ENCODE data around the gene SLC38A8.

The SLC38A8 gene

DNA sequence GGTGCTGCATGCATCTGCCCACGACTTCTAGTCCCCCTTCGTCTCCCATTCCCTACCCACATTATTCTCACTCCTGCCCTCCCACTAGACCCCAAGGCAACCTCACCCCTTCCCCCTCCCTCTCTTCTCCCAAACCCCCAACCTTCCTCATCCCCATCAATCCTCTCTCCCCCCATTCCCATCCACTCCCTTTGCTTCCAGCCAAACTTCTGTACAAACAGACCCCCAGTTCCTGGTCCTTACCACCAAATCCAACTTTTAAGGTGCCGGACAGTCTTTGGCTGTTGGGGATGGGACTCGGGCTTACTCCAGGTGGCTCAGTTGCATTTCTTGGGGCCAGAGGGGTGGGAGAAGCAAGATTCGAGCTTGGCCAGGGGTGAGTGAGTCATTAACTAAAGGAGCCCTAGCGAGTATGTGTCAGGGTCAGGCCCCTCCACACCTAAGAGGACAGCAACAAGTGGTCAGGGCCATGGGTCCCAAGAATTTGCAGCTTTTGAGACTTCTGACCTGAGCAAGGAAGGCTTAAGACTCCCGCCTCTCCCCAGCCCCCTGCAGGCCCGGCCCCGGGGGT, at the start of gene SLC38A8:
TSS of gene SLC38A8 (minus strand) at position 488 of the 571 bp plus-strand sequence. CDS start 638 bp downstream, outside the sequence.
- H3K4me3 ChIP-seq (ENCODE audit: low read length), result no peak within 1 kb of the TSS
- TF ChIP-seq, protein P1, sequence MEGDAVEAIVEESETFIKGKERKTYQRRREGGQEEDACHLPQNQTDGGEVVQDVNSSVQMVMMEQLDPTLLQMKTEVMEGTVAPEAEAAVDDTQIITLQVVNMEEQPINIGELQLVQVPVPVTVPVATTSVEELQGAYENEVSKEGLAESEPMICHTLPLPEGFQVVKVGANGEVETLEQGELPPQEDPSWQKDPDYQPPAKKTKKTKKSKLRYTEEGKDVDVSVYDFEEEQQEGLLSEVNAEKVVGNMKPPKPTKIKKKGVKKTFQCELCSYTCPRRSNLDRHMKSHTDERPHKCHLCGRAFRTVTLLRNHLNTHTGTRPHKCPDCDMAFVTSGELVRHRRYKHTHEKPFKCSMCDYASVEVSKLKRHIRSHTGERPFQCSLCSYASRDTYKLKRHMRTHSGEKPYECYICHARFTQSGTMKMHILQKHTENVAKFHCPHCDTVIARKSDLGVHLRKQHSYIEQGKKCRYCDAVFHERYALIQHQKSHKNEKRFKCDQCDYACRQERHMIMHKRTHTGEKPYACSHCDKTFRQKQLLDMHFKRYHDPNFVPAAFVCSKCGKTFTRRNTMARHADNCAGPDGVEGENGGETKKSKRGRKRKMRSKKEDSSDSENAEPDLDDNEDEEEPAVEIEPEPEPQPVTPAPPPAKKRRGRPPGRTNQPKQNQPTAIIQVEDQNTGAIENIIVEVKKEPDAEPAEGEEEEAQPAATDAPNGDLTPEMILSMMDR (IDR thresholded peaks at IDR 0.05; ENCODE audit: insufficient read depth, low read depth, low read length, missing control alignments), result no peak
- no peak for DNase-seq (ENCODE audit: low read depth)

DNA sequence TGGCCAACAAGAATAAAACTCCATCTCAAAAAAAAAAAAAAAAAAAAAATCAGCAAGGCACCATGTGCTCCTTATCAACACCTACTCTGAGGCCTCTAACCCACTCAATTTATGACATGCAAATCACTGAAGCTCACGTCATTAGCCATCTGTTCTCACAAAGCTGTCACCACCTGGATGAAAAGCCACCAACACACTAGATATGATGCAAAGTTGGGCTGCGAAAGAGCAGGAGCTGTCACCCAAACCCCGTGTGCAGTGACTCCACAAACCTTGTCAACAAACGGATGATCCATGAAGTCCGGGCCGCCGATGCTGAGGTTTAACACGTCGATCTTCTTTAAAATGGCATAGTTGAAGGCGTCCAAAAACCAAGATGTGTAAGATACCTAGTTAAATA, 48.9 kb upstream of the SLC38A8 start:
- no peak overlapping the region for H3K4me3 ChIP-seq (ENCODE audit: low read length)
- no peak for DNase-seq (ENCODE audit: low read depth)
- TF ChIP-seq, protein P1 (IDR thresholded peaks at IDR 0.05; ENCODE audit: insufficient read depth, low read depth, low read length, missing control alignments), result no peak

DNA sequence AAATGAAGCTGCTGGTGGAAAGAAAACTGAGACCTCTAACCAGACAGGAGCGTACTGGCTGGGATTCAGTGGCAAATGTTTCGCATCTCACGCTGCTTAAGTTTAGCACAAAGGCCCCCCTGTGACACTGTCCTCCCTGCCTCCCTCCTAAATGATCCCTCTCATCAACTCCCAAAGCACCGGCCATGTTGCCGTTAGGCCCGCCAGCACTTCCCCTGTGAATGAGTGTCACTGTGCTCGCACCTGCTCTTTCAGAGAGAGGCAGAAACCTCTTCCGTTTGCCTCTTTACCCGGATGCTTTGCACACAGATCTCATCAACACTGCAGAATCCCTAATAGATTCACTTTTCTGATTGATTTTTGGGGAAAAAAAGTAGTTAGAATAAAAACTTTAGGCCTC, 47.6 kb upstream of the SLC38A8 start:
- no peak for DNase-seq (ENCODE audit: low read depth)
- no peak overlapping the region for H3K4me3 ChIP-seq (ENCODE audit: low read length)
- TF ChIP-seq, protein P1 (IDR thresholded peaks at IDR 0.05; ENCODE audit: insufficient read depth, low read depth, low read length, missing control alignments), result no peak

DNA sequence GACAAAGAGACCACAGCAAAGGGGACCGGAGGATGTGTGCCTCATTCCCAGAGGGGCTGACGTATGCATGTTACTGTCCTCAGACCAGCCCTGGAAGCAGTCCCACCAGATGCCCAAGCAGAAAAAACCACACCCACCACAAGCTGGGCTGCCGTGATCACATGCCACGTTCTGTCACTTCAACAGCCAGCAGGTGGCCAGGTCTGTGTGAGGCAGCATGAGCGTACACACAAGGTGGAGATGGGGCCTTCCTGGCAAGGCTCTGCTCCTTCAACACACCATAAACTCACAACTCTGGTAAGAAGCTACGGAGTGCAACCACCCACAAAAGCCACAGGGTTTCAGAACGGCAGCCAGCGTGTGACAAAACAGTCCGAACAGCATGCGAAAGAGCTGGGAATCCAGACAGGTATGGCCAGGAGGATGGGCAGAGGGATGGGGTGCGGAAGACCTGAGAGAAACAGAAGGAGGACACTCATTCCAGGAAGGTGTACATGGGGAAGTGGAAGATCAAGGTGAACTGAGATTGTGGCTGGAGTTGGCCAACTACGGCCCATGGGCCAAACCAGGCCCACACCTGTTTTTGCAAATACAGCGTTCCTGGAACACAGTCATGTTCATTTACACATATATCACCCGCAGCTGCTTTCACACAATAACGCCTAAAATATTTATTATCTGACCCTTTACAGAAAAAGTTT, 46.2 kb upstream of the SLC38A8 start:
- TF ChIP-seq, protein P1 (IDR thresholded peaks at IDR 0.05; ENCODE audit: insufficient read depth, low read depth, low read length, missing control alignments), result peak; percentile 13
- peak; percentile 16 for DNase-seq (ENCODE audit: low read depth)
- no peak overlapping the region for H3K4me3 ChIP-seq (ENCODE audit: low read length)

DNA sequence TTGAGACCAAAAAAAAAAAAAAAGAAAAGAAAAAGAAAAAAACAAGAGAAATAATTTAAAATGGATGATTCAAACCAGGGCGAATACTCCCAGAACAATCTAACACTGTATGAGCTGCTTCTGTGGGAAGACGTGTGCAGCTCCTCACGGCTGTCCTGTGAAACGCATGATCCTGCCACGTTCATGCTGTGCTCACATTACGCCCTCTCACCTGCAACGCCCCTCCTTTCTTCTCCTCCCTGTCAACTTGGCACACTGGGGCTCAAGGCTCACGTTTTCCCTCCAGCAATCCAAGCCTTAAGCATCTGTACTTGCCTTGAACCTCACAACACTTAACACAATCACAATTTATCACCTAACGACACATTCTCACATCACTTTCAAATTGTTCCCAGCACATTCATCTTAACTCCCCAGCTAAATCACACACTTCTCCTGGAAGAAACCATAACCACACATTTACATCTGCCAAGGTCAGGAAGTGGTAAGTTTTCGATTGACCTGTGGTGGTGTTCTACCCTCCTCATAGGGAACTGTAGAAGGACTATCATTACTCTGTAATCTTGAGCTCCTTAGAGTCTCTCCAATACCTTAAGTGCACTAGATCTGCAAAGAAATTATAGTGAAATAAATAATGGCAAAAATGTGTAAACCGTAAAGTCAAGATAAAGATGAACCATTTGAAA, 45.0 kb upstream of the SLC38A8 start:
- TF ChIP-seq, protein P1 (IDR thresholded peaks at IDR 0.05; ENCODE audit: insufficient read depth, low read depth, low read length, missing control alignments), result no peak
- DNase-seq (ENCODE audit: low read depth), result no peak

DNA sequence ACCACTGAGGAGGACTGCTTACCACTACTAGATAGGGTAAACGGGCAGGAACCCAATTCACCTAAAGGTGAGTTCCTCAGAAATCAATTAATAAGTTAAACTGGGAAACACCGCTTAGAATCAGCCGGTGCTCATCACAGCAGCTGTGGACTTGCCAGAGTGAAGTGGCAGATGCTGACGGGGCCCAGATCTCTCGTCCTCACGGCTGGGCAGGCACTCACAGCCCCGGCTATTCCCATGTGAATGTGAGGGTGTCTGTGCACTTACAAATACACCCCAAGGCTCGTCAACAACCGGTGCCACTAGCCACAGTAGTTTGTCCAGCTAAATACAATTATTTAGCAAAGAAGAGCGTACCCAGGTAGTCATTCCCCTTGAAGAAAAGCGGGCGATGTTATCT, 44.4 kb upstream of the SLC38A8 start:
- no peak overlapping the region for H3K4me3 ChIP-seq (ENCODE audit: low read length)
- TF ChIP-seq, protein P1 (IDR thresholded peaks at IDR 0.05; ENCODE audit: insufficient read depth, low read depth, low read length, missing control alignments), result no peak
- no peak for DNase-seq (ENCODE audit: low read depth)

More for the DNA sequence above, 45.0 kb upstream of the SLC38A8 start:
- no peak overlapping the region for H3K4me3 ChIP-seq (ENCODE audit: low read length)
